GM12872 (cell line): ENCODE results near the gene CNBD2.
A peak's percentile ranks its signal among the peaks of the same experiment; 100 is the strongest.

ENCODE experiments used
- CTCF ChIP-seq: IDR thresholded peaks from 3 replicates; pipeline ENCODE4 v1.5.1; 2011; ENCODE audit warnings: low read depth, mild to moderate bottlenecking, low read length, moderate library complexity; ENCODE audit not compliant: insufficient read depth

Gene CNBD2

GRCh38 chr20:35947489-35947888, 20.9 kb upstream of the CNBD2 start:
- TF ChIP-seq CTCF: peak; percentile 55

- TF ChIP-seq CTCF: no peak
Measured at GRCh38 chr20:35947907-35948306, 20.5 kb upstream of the CNBD2 start.

GRCh38 chr20:35950093-35950492, 18.3 kb upstream of the CNBD2 start:
- no peak for TF ChIP-seq CTCF

GRCh38 chr20:35952480-35953386, 15.7 kb upstream of the CNBD2 start:
- TF ChIP-seq CTCF: no peak

- TF ChIP-seq CTCF: no peak
Measured at GRCh38 chr20:35953387-35954199, 14.8 kb upstream of the CNBD2 start.

GRCh38 chr20:35954200-35954906, 14.0 kb upstream of the CNBD2 start, which contains the start of gene SCAND1:
Gene SCAND1, minus strand, starts transcription at chr20:35954502. Its CDS starts 218 bp downstream, at chr20:35954284.
- peak; percentile 97 for TF ChIP-seq CTCF

- no peak for TF ChIP-seq CTCF
Measured at GRCh38 chr20:35954907-35955251, 13.5 kb upstream of the CNBD2 start.
